ENCODE results near the gene LRMDA. TPM values are rescaled to one million over a fixed set of nuclear protein-coding genes. Genes with fewer than 3 reads are reported as not detected.

The LRMDA gene
- total and polyA plus RNA-seq, 2 of the 13 experiments (the other 11 are each of a cell fraction or from before 2014, with no cell fraction given), result 13.4 to 22.0 TPM

DNA sequence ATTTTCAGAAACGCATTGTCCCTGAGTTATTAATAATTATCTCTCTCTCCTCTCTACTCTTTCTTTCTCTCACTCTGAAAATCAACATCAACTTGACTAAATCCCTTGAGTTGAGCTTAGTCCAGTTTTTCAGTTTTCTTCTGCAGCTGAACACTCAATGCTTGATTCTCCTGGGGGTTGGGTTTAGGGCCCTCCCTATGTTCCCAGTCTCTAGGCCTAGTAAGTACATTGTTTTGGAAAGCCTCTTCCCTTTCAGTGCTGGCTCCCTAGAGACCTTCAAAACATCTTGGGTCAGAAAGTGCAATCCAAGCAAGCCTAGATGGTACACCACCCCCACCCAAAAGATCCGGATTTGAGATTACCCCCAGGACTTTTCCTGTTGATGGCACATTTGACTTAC lies 488.5 kb downstream of the LRMDA start:
- Histone ChIP-seq H2AFZ (ENCODE audit: low read length) (no peak overlapping the region), H3K4me2 (ENCODE audit: low read depth, low read length) (no peak overlapping the region), H3K4me3 (replicated peaks in 1 of 3; ENCODE audit: insufficient read depth in 1 of 3, low read depth in 2 of 3, low read length in 3 of 3) (no peak overlapping the region), H3K4me1 (ENCODE audit: insufficient read depth, low read length) (no peaks in the 10 kb centered on the region), H3K9ac (ENCODE audit: insufficient read depth, low read depth, low read length) (no peak overlapping the region), H3K27me3 (ENCODE audit: control insufficient read depth in 1 of 2, insufficient read depth in 2 of 2, low read length in 2 of 2) (no peaks in the 10 kb centered on the region), H3K36me3 (replicated peaks in 1 of 2; ENCODE audit: control insufficient read depth in 1 of 2, insufficient read depth in 2 of 2, low read length in 2 of 2) (no peaks in the 10 kb centered on the region), H3K9me3 (ENCODE audit: low read length) (no peaks in the 10 kb centered on the region), H4K20me1 (ENCODE audit: insufficient read depth, low read length) (no peaks in the 10 kb centered on the region), H3K79me2 (ENCODE audit: insufficient read depth, low read length) (no peaks in the 10 kb centered on the region), H3K27ac (ENCODE audit: extremely low read length, insufficient read depth, low read length) (no peak overlapping the region)
- ATAC-seq, result no peak
- no TSS peak for BruUV-seq (replicated peaks)
- TF ChIP-seq CENPX (CRISPR knock-in tag; IDR thresholded peaks at IDR 0.05) (no peak), SYNCRIP (IDR thresholded peaks at IDR 0.05; ENCODE audit: insufficient read depth, low read depth, low read length) (no peak), ZNF549 (CRISPR knock-in tag; IDR thresholded peaks at IDR 0.05) (no peak), SIX1 (CRISPR knock-in tag; IDR thresholded peaks at IDR 0.05; ENCODE audit: borderline replicate concordance) (no peak), KDM4B (CRISPR knock-in tag; IDR thresholded peaks at IDR 0.05) (no peak), ZNF350 (CRISPR knock-in tag; IDR thresholded peaks at IDR 0.05; ENCODE audit: borderline replicate concordance, low read depth) (no peak), ZNF160 (CRISPR knock-in tag; IDR thresholded peaks at IDR 0.05) (no peak), RBAK (CRISPR knock-in tag; IDR thresholded peaks at IDR 0.05) (no peak), HNRNPH1 (optimal IDR thresholded peaks at IDR 0.05; ENCODE audit: low read depth, low read length) (no peak), ZNF773 (CRISPR knock-in tag; IDR thresholded peaks at IDR 0.05; ENCODE audit: borderline replicate concordance) (no peak), GATA4 (IDR thresholded peaks at IDR 0.05; ENCODE audit: borderline replicate concordance, low read depth) (no peak), ZSCAN22 (CRISPR knock-in tag; IDR thresholded peaks at IDR 0.05) (no peak), ZNF44 (CRISPR knock-in tag; IDR thresholded peaks at IDR 0.05) (no peak), ZSCAN30 (CRISPR knock-in tag; IDR thresholded peaks at IDR 0.05) (no peak), GRHL1 (CRISPR knock-in tag; conservative IDR thresholded peaks at IDR 0.05) (no peak), DNMT3B (CRISPR knock-in tag; conservative IDR thresholded peaks at IDR 0.05) (no peak), RARA (CRISPR knock-in tag; IDR thresholded peaks at IDR 0.05) (no peak), BRF2 (CRISPR knock-in tag; IDR thresholded peaks at IDR 0.05) (no peak), ZEB1 (IDR thresholded peaks at IDR 0.05; ENCODE audit: insufficient replicate concordance, low read depth) (no peak), HNRNPUL1 (IDR thresholded peaks at IDR 0.05; ENCODE audit: low read depth, low read length) (no peak)
- ChIA-PET POLR2A (no interaction called here), CTCF (ENCODE audit: low intra/inter-chr PET ratio, low total read pairs) (no interaction called here)
- in situ Hi-C loops (cut with HindIII; ENCODE audit: extremely low pct_ligation_motif_present, low pct_unique_long_range_greater_than_20kb) (no loop called here), intact Hi-C loops (cut with micrococcal nuclease; ENCODE audit: unreplicated experiment) (no loop called here)
- no peak for DNase-seq (ENCODE audit: low spot score)
- 94% methylated on average over 2 of the region's 2 CpGs for WGBS (ENCODE audit: low lambda C conversion rate)
- FAIRE-seq, result no peak

Measured in HepG2 (cell line).